ENCODE measurements around the gene NACC1. TPM values are rescaled to one million over a fixed set of nuclear protein-coding genes. Genes with fewer than 3 reads are reported as not detected.

Gene NACC1
- total and polyA plus RNA-seq, 2 of the 13 experiments (the other 11 are each of a cell fraction or from before 2014, with no cell fraction given): 31.8 to 42.3 TPM

- no peak for TF ChIP-seq SNAPC4 (CRISPR knock-in tag; IDR thresholded peaks at IDR 0.05)
- TF ChIP-seq HNF4A (CRISPR knock-in tag; IDR thresholded peaks at IDR 0.05): no peak
- 0 out of 2 replicates have a peak, but pooled peaks have one; percentile 15 for TF ChIP-seq ZFP1 (CRISPR knock-in tag; IDR thresholded peaks at IDR 0.05)
- TF ChIP-seq NFKB2 (CRISPR knock-in tag; IDR thresholded peaks at IDR 0.05; ENCODE audit: borderline replicate concordance): peak; percentile 89
- 0 out of 2 replicates have a peak, but pooled peaks have one; percentile 48 for TF ChIP-seq IRX3 (CRISPR knock-in tag; IDR thresholded peaks at IDR 0.05; ENCODE audit: borderline replicate concordance, low read depth)
- TF ChIP-seq MLX (CRISPR knock-in tag; IDR thresholded peaks at IDR 0.05): peak; percentile 27; the same call in 1 of the 2 replicates
- peak; percentile 24; the same call in 1 of the 2 replicates for TF ChIP-seq MIER3 (CRISPR knock-in tag; IDR thresholded peaks at IDR 0.05; ENCODE audit: borderline replicate concordance)
- TF ChIP-seq RAD21 (CRISPR knock-in tag; IDR thresholded peaks at IDR 0.05): peak; percentile 24; the same call in 1 of the 2 replicates
- TF ChIP-seq CSRNP2 (CRISPR knock-in tag; conservative IDR thresholded peaks at IDR 0.05; ENCODE audit: low read depth): no peak
- TF ChIP-seq PAF1 (CRISPR knock-in tag; IDR thresholded peaks at IDR 0.05): peak; percentile 53; the same call in 1 of the 2 replicates
- 0 out of 2 replicates have a peak, but pooled peaks have one; percentile 11 for TF ChIP-seq SP2 (CRISPR knock-in tag; IDR thresholded peaks at IDR 0.05)
- TF ChIP-seq PCBP2 (optimal IDR thresholded peaks at IDR 0.05; ENCODE audit: low read depth, low read length, poor library complexity, severe bottlenecking): no peak
- peak; percentile 15 for TF ChIP-seq RBM39 (IDR thresholded peaks at IDR 0.05; ENCODE audit: low read depth, low read length, poor library complexity, severe bottlenecking)
- TF ChIP-seq, protein P1, sequence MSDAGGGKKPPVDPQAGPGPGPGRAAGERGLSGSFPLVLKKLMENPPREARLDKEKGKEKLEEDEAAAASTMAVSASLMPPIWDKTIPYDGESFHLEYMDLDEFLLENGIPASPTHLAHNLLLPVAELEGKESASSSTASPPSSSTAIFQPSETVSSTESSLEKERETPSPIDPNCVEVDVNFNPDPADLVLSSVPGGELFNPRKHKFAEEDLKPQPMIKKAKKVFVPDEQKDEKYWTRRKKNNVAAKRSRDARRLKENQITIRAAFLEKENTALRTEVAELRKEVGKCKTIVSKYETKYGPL (CRISPR knock-in tag; IDR thresholded peaks at IDR 0.05): peak; percentile 78; the same call in 1 of the 2 replicates
- TF ChIP-seq ZNF772 (CRISPR knock-in tag; IDR thresholded peaks at IDR 0.05): peak; percentile 62; the same call in 1 of the 2 replicates
- TF ChIP-seq SOX6 (IDR thresholded peaks at IDR 0.05): no peak
- TF ChIP-seq SOX6 (CRISPR knock-in tag; IDR thresholded peaks at IDR 0.05): peak; percentile 36; the same call in 1 of the 2 replicates
- peak; percentile 3; the same call in 1 of the 2 replicates for TF ChIP-seq ZNF777 (CRISPR knock-in tag; IDR thresholded peaks at IDR 0.05)
- peak; percentile 34; the same call in 1 of the 2 replicates for TF ChIP-seq ARNT2 (CRISPR knock-in tag; IDR thresholded peaks at IDR 0.05; ENCODE audit: low read depth)
- TF ChIP-seq GFI1 (CRISPR knock-in tag; IDR thresholded peaks at IDR 0.05; ENCODE audit: borderline replicate concordance): no peak
- peak; percentile 48; the same call in 1 of the 2 replicates for TF ChIP-seq SP4 (CRISPR knock-in tag; IDR thresholded peaks at IDR 0.05)
- TF ChIP-seq ZNF776 (CRISPR knock-in tag; IDR thresholded peaks at IDR 0.05): no peak
- TF ChIP-seq NKX3-1 (CRISPR knock-in tag; IDR thresholded peaks at IDR 0.05): peak; percentile 63; the same call in 1 of the 2 replicates
- peak; percentile 97 for TF ChIP-seq ZBTB38 (CRISPR knock-in tag; IDR thresholded peaks at IDR 0.05)
These were observed 35.0 kb downstream of the NACC1 start (continued) for GRCh38 chr19:13152974-13153568.

Data from HepG2 (cell line).